ENCODE results near the gene UNK.
A peak's percentile ranks its signal among the peaks of the same experiment; 100 is the strongest.

UNK gene

GRCh38 chr17:75784473-75785015, at the start of gene UNK:
Gene UNK, plus strand, starts transcription at chr17:75784806. Its CDS starts 75 bp downstream, at chr17:75784881.
- peak; percentile 90 to 95 for DNase-seq (ENCODE audit: low read depth in 1 of 2, low spot score in 1 of 2)

GRCh38 chr17:75736173-75736835, 48.3 kb upstream of the UNK start:
- DNase-seq (ENCODE audit: low read depth in 1 of 2, low spot score in 1 of 2): no peak

- DNase-seq (ENCODE audit: low read depth in 1 of 2, low spot score in 1 of 2): no peak
Measured at GRCh38 chr17:75737133-75737962, 47.3 kb upstream of the UNK start.

GRCh38 chr17:75738218-75738802, 46.3 kb upstream of the UNK start:
- DNase-seq (ENCODE audit: low read depth in 1 of 2, low spot score in 1 of 2): no peak

GRCh38 chr17:75739174-75739573, 45.4 kb upstream of the UNK start:
- no peak for DNase-seq (ENCODE audit: low read depth in 1 of 2, low spot score in 1 of 2)

GRCh38 chr17:75739801-75740200, 44.8 kb upstream of the UNK start:
- DNase-seq (ENCODE audit: low read depth in 1 of 2, low spot score in 1 of 2): no peak

- DNase-seq (ENCODE audit: low read depth in 1 of 2, low spot score in 1 of 2): no peak
Measured at GRCh38 chr17:75740215-75740614, 44.4 kb upstream of the UNK start.

- no peak for DNase-seq (ENCODE audit: low read depth in 1 of 2, low spot score in 1 of 2)
Measured at GRCh38 chr17:75740631-75741077, 44.0 kb upstream of the UNK start.

GRCh38 chr17:75742337-75742736, 42.3 kb upstream of the UNK start:
- DNase-seq (ENCODE audit: low read depth in 1 of 2, low spot score in 1 of 2): no peak

GRCh38 chr17:75743625-75744206, 40.9 kb upstream of the UNK start:
- no peak for DNase-seq (ENCODE audit: low read depth in 1 of 2, low spot score in 1 of 2)

GRCh38 chr17:75748706-75749105, 35.9 kb upstream of the UNK start:
- DNase-seq (ENCODE audit: low read depth in 1 of 2, low spot score in 1 of 2): no peak

- peak; percentile 83 to 88 for DNase-seq (ENCODE audit: low read depth in 1 of 2, low spot score in 1 of 2)
Measured at GRCh38 chr17:75749545-75750389, 34.8 kb upstream of the UNK start.

GRCh38 chr17:75750661-75751423, 33.8 kb upstream of the UNK start:
- no peak for DNase-seq (ENCODE audit: low read depth in 1 of 2, low spot score in 1 of 2)

GRCh38 chr17:75751676-75752404, 32.8 kb upstream of the UNK start:
- no peak for DNase-seq (ENCODE audit: low read depth in 1 of 2, low spot score in 1 of 2)

- no peak for DNase-seq (ENCODE audit: low read depth in 1 of 2, low spot score in 1 of 2)
Measured at GRCh38 chr17:75752405-75752709, 32.2 kb upstream of the UNK start.

GRCh38 chr17:75752802-75753513, 31.6 kb upstream of the UNK start:
- DNase-seq (ENCODE audit: low read depth in 1 of 2, low spot score in 1 of 2): no peak

GRCh38 chr17:75753514-75754377, 30.9 kb upstream of the UNK start:
- peak; percentile 50 to 52 for DNase-seq (ENCODE audit: low read depth in 1 of 2, low spot score in 1 of 2)
